Right lobe of liver (tissue), 6 donors: Measurements from ENCODE around the gene C6orf136. TPM values are rescaled to one million over a fixed set of nuclear protein-coding genes. Genes with fewer than 3 reads are reported as not detected.

Experiments used
- ATAC-seq, 4 donors: fragments of 200-7000 bp; cut with Tn5 transposase; one replicate each; pipeline ENCODE4 v1.9.1; 2020; ENCODE audit warnings: mild to moderate bottlenecking in 4 of 4, moderate library complexity in 4 of 4
- DNase-seq, 3 donors: peaks; one replicate each; pipeline ENCODE4 v3.0.0-alpha.2; 2020
- H3K27ac ChIP-seq, 3 donors: fragments of 200-600 bp; one replicate each; pipeline ENCODE4 v1.8.0; 2022
- H3K27me3 ChIP-seq, 2 donors: fragments of 200-600 bp; one replicate each; pipeline ENCODE4 v1.8.0; 2022
- H3K36me3 ChIP-seq, 4 donors: fragments of 200-600 bp; sonication (generic) in 1 of 4; one replicate each; pipeline versions ENCODE4 v1.5.1 to v1.8.0; 2017 to 2022; ENCODE audit warnings: control low read depth in 1 of 4
- H3K4me1 ChIP-seq, 4 donors: fragments of 200-600 bp; sonication (generic) in 1 of 4; one replicate each; pipeline versions ENCODE4 v1.5.1 to v1.8.0; 2017 to 2022; ENCODE audit warnings: control low read depth in 1 of 4
- H3K4me3 ChIP-seq, 3 donors: fragments of 200-600 bp; one replicate each; pipeline ENCODE4 v1.8.0; 2022
- H3K9me3 ChIP-seq, 4 donors: fragments of 200-600 bp; sonication (generic) in 1 of 4; one replicate each; pipeline versions ENCODE4 v1.5.1 to v1.8.0; 2017 to 2022; ENCODE audit warnings: control low read depth in 1 of 4
- CTCF ChIP-seq, 4 donors: fragments of 200-600 bp in 3 of 4; fragments of 450-650 bp in 1 of 4; IDR thresholded peaks; one replicate each; pipeline versions ENCODE4 v1.5.1 to v1.8.0; 2016 to 2022; ENCODE audit warnings: antibody characterized with exemption in 4 of 4, mild to moderate bottlenecking in 2 of 4
- POLR2A ChIP-seq: fragments of 450-650 bp; IDR thresholded peaks from one replicate; pipeline ENCODE4 v1.6.1; 2017; ENCODE audit warnings: antibody characterized with exemption, mild to moderate bottlenecking
- WGBS: methylation state at CpG from one replicate; pipeline ENCODE4 v1.1.6; 2018; ENCODE audit warnings: low coverage, low lambda C conversion rate; ENCODE audit not compliant: insufficient coverage; ENCODE audit errors: missing lambda C conversion rate; 5-methylcytosine and 5-hydroxymethylcytosine counted together
- intact Hi-C, 2 donors: fragments of 100-400 bp; cut with DNase I; formaldehyde crosslinking; loops; one replicate each; pipeline versions ENCODE4 v1.11.2 to v1.14.1; 2022
- total RNA-seq, 6 experiments: library from RNA; depleted of rRNA in 2 of 6; stranded (reverse); fragments of >200 nt in 2 of 6; fragmentation: NEBNext Ultra II Directional in 3 of 6; extraction: Animal tissue kit (Norgen Biotek cat#: 25700) in 3 of 6; gene quantifications; one replicate each; pipeline versions ENCODE4 v1.1.0 to v1.2.4, GENCODE V29; 2016 to 2023
- donor health status: DM: no; HTN: yes; CAD: no.
- donor health status: DM: no; HTN: no; CAD: no.
- donor health status: DM: no; HTN: no; CAD: no.
- donor health status: DM: no; HTN: yes; CAD: no.
- donor health status: DM: no; HTN: yes; CAD: no.

The C6orf136 gene
- total RNA-seq, 6 experiments from 2014 or later, result 8.2 to 14.1 (median 11.0) TPM

GRCh38 chr6:30603961-30604360, 43.0 kb upstream of the C6orf136 start:
- TF ChIP-seq CTCF (IDR thresholded peaks at IDR 0.05) (no peak), POLR2A (no peak)
- Histone ChIP-seq H3K4me1 (no peaks in the 10 kb centered on the region), H3K27ac (no peak overlapping the region), H3K27me3 (no peaks in the 10 kb centered on the region), H3K9me3 (no peaks in the 10 kb centered on the region), H3K4me3 (no peak overlapping the region), H3K36me3 (peaks cover 19 to 86% (median 55%) of the 10 kb centered on the region in 4 donors)
- WGBS, result 65% methylated on average over 4 of the region's 13 CpGs
- ATAC-seq (no peak), DNase-seq (no peak)
- intact Hi-C loops, result loop anchor here in 1 of 2 donors (10.0 kb wide), 1 partner anchor 119 kb away; the partner anchor contains the start of gene HLA-E

- Histone ChIP-seq H3K36me3 (peaks cover 3 to 48% (median 28%) of the 10 kb centered on the region in 4 donors), H3K4me3 (no peak overlapping the region), H3K27ac (no peak overlapping the region), H3K4me1 (peaks cover 0 to 9% (median 5%) of the 10 kb centered on the region in 4 donors), H3K27me3 (no peaks in the 10 kb centered on the region), H3K9me3 (no peaks in the 10 kb centered on the region)
- intact Hi-C loops, result no loop called here
- no peak for TF ChIP-seq CTCF (IDR thresholded peaks at IDR 0.05)
- no peak for TF ChIP-seq POLR2A
- ATAC-seq (no peak), DNase-seq (no peak)
- WGBS, result 63% methylated on average over 3 of the region's 4 CpGs
Measured at GRCh38 chr6:30610065-30610464, 36.9 kb upstream of the C6orf136 start.

- intact Hi-C loops, result no loop called here
- Histone ChIP-seq H3K9me3 (no peaks in the 10 kb centered on the region), H3K36me3 (peaks cover 0 to 39% (median 22%) of the 10 kb centered on the region in 4 donors), H3K27me3 (no peaks in the 10 kb centered on the region), H3K4me1 (peaks cover 0 to 9% (median 5%) of the 10 kb centered on the region in 4 donors), H3K4me3 (no peak overlapping the region), H3K27ac (no peak overlapping the region)
- WGBS, result 64% methylated on average over 9 of the region's 9 CpGs
- no peak for ATAC-seq
- DNase-seq, result no peak
- TF ChIP-seq CTCF (IDR thresholded peaks at IDR 0.05) (no peak), POLR2A (no peak)
Measured at GRCh38 chr6:30611150-30611855, 35.6 kb upstream of the C6orf136 start.

GRCh38 chr6:30611856-30612194, 35.1 kb upstream of the C6orf136 start:
- ATAC-seq (no peak), DNase-seq (no peak)
- no peaks in the 10 kb centered on the region for H3K27me3 ChIP-seq

More at GRCh38 chr6:30611856-30612194, 35.1 kb upstream of the C6orf136 start:
- intact Hi-C loops, result no loop called here
- peaks cover 0 to 39% (median 20%) of the 10 kb centered on the region in 4 donors for H3K36me3 ChIP-seq
- H3K9me3 ChIP-seq, result no peaks in the 10 kb centered on the region
- H3K4me1 ChIP-seq, result peaks cover 0 to 9% (median 5%) of the 10 kb centered on the region in 4 donors
- H3K27ac ChIP-seq, result no peak overlapping the region
- H3K4me3 ChIP-seq, result no peak overlapping the region
- no peak for TF ChIP-seq CTCF (IDR thresholded peaks at IDR 0.05)
- TF ChIP-seq POLR2A, result no peak
- WGBS, result 58% methylated on average over 2 of the region's 2 CpGs
